WI38 (cell line): ENCODE results near the gene DRD1.

ENCODE experiments used
- H3K4me3 ChIP-seq: 2 replicates; pipeline ENCODE4 v1.5.1; 2011; ENCODE audit warnings: low read depth, mild to moderate bottlenecking, control low read depth, low read length
- TF ChIP-seq, protein P1 (sequence below): IDR thresholded peaks from 2 replicates; pipeline ENCODE4 v1.5.1; 2012; ENCODE audit warnings: low read depth, mild to moderate bottlenecking, control low read depth, low read length

DRD1 gene

DNA sequence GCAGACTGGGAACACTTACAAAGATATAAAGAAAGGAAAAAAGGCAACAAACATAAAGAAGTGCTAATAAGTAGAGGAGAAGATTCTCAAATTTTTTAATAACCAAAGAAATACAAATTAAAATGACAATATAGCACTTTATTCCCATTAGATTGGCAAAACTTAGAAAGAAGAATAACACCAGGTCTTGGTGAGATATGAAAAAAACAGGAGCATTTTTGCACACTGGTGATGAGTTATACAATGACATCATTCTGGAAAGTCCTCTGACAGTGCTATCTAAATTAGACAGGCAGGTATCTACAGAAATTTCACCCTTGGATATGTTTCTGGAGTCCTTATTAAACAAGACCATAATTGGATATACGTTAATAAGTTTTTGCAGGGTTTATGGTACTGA lies 24.9 kb upstream of the DRD1 start:
- no peak overlapping the region for H3K4me3 ChIP-seq
- TF ChIP-seq, protein P1, sequence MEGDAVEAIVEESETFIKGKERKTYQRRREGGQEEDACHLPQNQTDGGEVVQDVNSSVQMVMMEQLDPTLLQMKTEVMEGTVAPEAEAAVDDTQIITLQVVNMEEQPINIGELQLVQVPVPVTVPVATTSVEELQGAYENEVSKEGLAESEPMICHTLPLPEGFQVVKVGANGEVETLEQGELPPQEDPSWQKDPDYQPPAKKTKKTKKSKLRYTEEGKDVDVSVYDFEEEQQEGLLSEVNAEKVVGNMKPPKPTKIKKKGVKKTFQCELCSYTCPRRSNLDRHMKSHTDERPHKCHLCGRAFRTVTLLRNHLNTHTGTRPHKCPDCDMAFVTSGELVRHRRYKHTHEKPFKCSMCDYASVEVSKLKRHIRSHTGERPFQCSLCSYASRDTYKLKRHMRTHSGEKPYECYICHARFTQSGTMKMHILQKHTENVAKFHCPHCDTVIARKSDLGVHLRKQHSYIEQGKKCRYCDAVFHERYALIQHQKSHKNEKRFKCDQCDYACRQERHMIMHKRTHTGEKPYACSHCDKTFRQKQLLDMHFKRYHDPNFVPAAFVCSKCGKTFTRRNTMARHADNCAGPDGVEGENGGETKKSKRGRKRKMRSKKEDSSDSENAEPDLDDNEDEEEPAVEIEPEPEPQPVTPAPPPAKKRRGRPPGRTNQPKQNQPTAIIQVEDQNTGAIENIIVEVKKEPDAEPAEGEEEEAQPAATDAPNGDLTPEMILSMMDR: no peak

DNA sequence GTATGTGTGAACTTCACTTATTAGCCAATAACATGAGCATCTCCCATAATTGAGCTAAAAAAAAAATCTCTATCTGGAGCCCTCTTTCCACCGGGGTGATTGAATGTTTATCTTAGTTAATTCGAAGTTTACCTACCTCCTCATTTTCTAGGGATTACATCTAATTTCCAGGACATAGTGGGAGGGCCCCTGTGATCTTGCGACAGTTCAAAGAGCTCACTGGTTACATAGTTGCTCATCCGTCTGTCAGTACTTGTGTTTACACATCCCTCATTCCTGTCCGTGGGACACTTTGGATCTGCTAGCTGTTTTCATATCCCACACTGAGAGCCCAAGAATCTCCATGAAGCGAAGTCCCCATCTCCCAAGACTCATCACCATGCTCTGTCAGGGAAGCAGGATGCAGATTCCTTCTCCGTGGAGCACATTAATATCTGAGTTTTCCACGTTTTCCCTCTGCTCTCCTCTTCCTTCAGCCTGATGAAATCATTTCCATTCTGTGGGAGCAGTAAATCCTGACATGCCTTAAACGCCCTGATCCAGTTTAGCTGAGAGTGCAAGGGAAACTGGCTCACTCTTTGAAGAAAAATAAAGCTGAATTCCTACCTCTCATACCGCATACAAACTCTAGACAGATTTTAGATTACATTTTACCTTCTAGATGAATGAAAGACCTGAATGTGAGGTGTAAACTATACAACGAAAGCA lies 24.2 kb upstream of the DRD1 start:
- TF ChIP-seq, protein P1: no peak
- H3K4me3 ChIP-seq: no peak overlapping the region

DNA sequence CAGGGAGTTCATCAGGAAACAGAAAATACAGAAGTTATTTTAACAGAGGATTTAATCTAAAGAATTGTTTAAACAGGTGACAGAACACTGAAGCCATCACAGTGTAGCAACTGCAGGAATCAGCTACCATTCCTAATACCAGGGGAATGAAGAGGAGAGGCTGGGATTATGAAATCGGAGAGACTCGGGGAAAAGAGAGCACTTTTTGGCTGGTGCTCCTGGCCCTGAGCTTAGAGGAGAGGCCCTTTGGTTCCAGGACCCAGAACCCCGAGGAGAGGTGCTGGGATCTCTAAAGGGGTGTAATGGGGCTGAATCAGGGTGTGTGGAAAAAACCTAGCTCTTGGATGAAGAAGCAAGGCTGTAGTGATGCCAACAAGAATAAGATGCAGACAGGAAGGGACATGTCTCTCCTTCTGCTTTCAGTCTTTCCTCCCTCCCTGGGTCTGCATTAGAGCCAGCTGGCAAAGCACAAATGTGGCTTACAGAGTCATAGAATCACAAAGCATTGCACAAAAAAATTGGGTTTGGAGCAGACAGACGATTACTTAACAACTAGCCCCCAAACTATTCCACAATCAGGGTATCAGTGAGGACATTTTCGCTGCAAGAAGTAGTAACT lies 22.8 kb upstream of the DRD1 start:
- TF ChIP-seq, protein P1: no peak
- no peak overlapping the region for H3K4me3 ChIP-seq

DNA sequence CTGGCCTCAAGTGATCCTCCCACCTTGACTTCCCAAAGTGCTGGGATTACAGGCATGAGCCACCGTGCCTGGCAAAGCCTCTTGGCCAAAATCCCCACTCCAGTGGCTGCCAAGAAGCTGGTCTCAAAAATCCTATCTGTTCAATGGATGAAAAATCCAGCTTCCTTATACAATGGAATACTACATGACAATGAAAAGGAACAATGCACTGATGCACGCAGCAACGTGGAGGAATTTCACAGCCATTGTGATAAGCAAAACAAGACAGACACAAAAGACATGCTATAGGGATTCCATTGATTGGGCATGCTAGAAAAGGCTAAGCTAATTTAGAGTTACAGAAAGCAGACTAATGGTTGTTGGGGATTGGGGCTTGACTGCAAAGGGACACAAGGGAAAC lies 21.3 kb upstream of the DRD1 start:
- TF ChIP-seq, protein P1: no peak

DNA sequence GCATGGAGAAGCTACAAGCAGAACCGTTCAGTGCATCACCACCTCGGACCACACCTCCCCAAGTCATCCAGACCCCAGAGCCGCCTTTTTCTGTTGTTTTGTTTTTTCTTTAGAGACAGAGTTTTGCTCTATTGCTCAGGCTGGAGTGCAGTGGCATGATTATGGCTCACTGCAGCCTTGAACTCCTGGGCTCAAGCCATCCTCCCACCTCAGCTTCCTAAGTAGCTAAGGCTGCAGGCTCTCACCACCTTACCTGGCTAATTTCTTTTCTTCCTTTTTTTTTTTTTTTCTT lies 20.9 kb upstream of the DRD1 start:
- TF ChIP-seq, protein P1: no peak
- H3K4me3 ChIP-seq: no peak overlapping the region

More for the DNA sequence above, 21.3 kb upstream of the DRD1 start:
- H3K4me3 ChIP-seq: no peak overlapping the region

DNA sequence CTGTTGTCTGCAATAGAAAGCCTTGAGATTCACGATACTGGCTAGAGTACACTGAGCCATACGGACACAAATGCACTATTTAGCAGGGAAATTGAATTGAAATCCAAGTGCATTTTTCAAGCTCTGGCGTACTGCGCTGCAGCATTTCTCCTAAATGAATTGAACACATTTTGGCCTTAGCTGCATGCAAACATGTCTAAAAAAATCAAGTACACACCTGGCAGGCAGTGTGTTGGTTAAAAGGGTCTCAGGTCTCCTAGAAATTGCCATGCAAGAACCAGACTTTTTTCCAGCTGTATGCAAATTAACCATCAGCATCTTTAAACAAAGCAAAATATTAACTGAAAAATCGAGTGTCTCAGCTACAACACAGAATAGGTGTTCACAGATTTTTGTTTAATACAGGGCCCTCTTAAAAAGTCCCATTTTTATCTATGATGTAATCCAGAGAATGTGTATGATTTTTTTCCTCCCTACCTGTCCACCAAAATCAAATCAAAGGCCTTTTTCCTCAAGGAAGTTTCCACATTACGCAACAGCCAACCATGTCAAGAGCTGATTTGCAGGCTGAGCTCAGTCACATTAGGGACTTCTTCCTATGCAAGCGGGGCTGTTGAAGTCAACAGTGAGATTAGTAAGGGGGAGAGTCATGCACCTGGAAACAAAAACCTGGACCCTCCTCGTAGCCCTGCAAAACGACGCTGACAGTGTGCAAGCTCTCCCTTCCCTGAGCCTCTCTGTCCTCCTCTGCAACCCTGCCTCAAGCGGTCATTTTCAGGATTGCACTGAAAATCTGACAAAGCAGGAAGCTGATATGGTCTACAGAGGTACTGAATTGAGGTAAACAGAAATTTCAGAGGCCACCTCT lies 20.3 kb upstream of the DRD1 start:
- TF ChIP-seq, protein P1: peak; percentile 77
- H3K4me3 ChIP-seq: no peak overlapping the region

DNA sequence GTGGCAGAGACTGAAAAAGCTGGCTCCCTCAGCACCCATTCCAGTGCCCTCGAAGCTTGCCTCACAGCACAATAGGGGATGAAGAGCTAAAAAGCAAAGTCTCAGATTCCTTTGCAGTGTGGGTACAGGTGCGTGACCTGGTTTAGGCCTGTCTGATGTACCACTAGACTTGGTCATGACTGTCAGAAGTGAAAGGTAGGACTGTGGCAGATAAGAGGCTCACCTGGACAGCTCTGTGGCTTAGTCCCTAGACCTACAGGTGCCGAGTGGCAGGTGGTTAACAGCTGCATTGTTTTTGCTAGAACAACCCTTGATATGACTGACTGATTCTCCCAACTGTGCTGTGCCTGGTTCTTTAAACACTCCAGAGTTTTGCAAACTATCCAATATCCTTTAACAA lies 19.7 kb upstream of the DRD1 start:
- H3K4me3 ChIP-seq: no peak overlapping the region
- TF ChIP-seq, protein P1: no peak
